Tibial nerve (tissue), 4 donors: ENCODE results near the gene LRFN3.

Experiments used
- EP300 ChIP-seq, 2 donors: sonication (generic); formaldehyde crosslinking; IDR thresholded peaks; one replicate each; pipeline ENCODE4 v1.6.1; 2017; ENCODE audit warnings: antibody characterized with exemption in 2 of 2, mild to moderate bottlenecking in 1 of 2
- POLR2A ChIP-seq, 2 donors: fragments of 450-650 bp; IDR thresholded peaks; one replicate each; pipeline ENCODE4 v1.6.1; 2017; ENCODE audit warnings: antibody characterized with exemption in 2 of 2, mild to moderate bottlenecking in 2 of 2, moderate library complexity in 2 of 2
- TF ChIP-seq, protein P1 (sequence below), 5 experiments: fragments of 200-600 bp in 3 of 5; fragments of 450-650 bp in 2 of 5; sonication (generic) in 3 of 5; IDR thresholded peaks; one replicate each; pipeline ENCODE4 v1.5.1; 2016 to 2019; ENCODE audit warnings: antibody characterized with exemption in 5 of 5, mild to moderate bottlenecking in 3 of 5, moderate library complexity in 2 of 5

DNA sequence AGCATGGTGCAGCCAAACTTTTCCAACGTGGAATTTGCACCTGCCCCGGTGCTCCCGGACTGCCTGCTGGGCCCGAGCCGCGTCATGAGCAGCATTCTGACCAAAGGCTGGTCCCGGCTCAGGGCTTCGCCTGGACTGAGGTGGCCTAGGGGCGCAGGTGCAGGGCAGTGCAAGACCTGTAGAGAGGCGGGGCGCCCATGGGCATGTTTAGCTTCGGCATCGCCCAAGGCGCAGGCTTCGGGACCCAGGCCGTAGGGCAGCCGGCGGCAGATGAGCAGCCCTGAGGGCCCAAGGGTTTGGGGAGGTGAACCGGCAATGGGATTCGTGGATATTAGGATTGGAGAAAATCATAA, 23.8 kb downstream of the LRFN3 start:
- TF ChIP-seq POLR2A (IDR thresholded peaks at IDR 0.05) (no peak), EP300 (IDR thresholded peaks at IDR 0.05) (no peak)
- TF ChIP-seq, protein P1, sequence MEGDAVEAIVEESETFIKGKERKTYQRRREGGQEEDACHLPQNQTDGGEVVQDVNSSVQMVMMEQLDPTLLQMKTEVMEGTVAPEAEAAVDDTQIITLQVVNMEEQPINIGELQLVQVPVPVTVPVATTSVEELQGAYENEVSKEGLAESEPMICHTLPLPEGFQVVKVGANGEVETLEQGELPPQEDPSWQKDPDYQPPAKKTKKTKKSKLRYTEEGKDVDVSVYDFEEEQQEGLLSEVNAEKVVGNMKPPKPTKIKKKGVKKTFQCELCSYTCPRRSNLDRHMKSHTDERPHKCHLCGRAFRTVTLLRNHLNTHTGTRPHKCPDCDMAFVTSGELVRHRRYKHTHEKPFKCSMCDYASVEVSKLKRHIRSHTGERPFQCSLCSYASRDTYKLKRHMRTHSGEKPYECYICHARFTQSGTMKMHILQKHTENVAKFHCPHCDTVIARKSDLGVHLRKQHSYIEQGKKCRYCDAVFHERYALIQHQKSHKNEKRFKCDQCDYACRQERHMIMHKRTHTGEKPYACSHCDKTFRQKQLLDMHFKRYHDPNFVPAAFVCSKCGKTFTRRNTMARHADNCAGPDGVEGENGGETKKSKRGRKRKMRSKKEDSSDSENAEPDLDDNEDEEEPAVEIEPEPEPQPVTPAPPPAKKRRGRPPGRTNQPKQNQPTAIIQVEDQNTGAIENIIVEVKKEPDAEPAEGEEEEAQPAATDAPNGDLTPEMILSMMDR (IDR thresholded peaks at IDR 0.05) = no peak
